Activated CD8-positive, alpha-beta memory T cell treated with anti-CD3 and anti-CD28 coated beads, Interleukin-2, amount 10 ng/mL, durations not matched to agents 7 days and 5 days (primary cell): ENCODE measurements around the gene TRIM61. TPM values are rescaled to one million over a fixed set of nuclear protein-coding genes. Genes with fewer than 3 reads are reported as not detected.
A peak's percentile ranks its signal among the peaks of the same experiment; 100 is the strongest.
"Not testable (repeated sequence)": the region's sequence is repeated elsewhere in the genome, so short reads cannot be mapped to it uniquely, and the experiment has no call there.

Source experiments
- ATAC-seq: fragments of 150-1000 bp; cut with Tn5 transposase; one replicate; pipeline ENCODE4 v1.10.0; 2021; ENCODE audit warnings: moderate library complexity
- CTCF ChIA-PET: fragments of 350-600 bp; sonication (Branson Sonifier 250); formaldehyde crosslinking; loops from one replicate; lab custom pipeline; 2021; ENCODE audit warnings: antibody characterized with exemption; lab: Charles Lee
- DNase-seq: peaks from one replicate; pipeline ENCODE4 v3.0.0-alpha.2; 2020
- H3K27ac Mint-ChIP-seq: one replicate; pipeline ENCODE4 v1.8.0; 2021; ENCODE audit warnings: mild to moderate bottlenecking, mixed read lengths
- H3K27me3 Mint-ChIP-seq: one replicate; pipeline ENCODE4 v1.8.0; 2021; ENCODE audit warnings: mixed read lengths
- H3K36me3 Mint-ChIP-seq: one replicate; pipeline ENCODE4 v1.8.0; 2021; ENCODE audit warnings: mild to moderate bottlenecking, mixed read lengths
- H3K4me1 Mint-ChIP-seq: one replicate; pipeline ENCODE4 v1.8.0; 2021; ENCODE audit warnings: mixed read lengths
- H3K4me3 Mint-ChIP-seq: one replicate; pipeline ENCODE4 v1.8.0; 2021; ENCODE audit warnings: mild to moderate bottlenecking, moderate library complexity, mixed read lengths
- H3K9me3 Mint-ChIP-seq: one replicate; pipeline ENCODE4 v1.8.0; 2022; ENCODE audit warnings: low read depth, mixed read lengths
- total RNA-seq, 2 experiments: library from RNA; stranded (reverse); gene quantifications; one replicate each; pipeline ENCODE4 v1.2.3, GENCODE V29; 2021

TRIM61 gene
- total RNA-seq: 1 to 10 TPM; 1.7 to 2.2 TPM

- CTCF ChIA-PET: interaction anchor here (0.9 to 1.6 kb wide), 4 partner anchors 20 to 246 kb away, joined by 3 to 5 read pairs (median 4); partner anchors contain the start of gene TMEM192
- H3K9me3 Mint-ChIP-seq: no peaks in the 10 kb centered on the region
- H3K4me1 Mint-ChIP-seq: peaks cover 10% of the 10 kb centered on the region
- peak within 1 kb of the TSS; percentile 78 for H3K27ac Mint-ChIP-seq
- DNase-seq (peak; percentile 86), ATAC-seq (peak; percentile 98)
- H3K4me3 Mint-ChIP-seq: peak within 1 kb of the TSS; percentile 79
- H3K27me3 Mint-ChIP-seq: no peaks in the 10 kb centered on the region
- peaks cover 2% of the 10 kb centered on the region for H3K36me3 Mint-ChIP-seq
These were observed at the start of gene TRIM61 for GRCh38 chr4:164977243-164978164. TRIM61 (minus strand) TSS chr4:164977657; CDS start chr4:164970002, 7,655 bp downstream.

- H3K4me1 Mint-ChIP-seq, DNase-seq, H3K9me3 Mint-ChIP-seq, CTCF ChIA-PET, H3K27ac Mint-ChIP-seq, ATAC-seq, H3K36me3 Mint-ChIP-seq, H3K4me3 Mint-ChIP-seq: not testable (repeated sequence)
- H3K27me3 Mint-ChIP-seq: peaks cover 14% of the 10 kb centered on the region
These were observed 48.3 kb upstream of the TRIM61 start for GRCh38 chr4:165025782-165026181.

GRCh38 chr4:165019995-165020394 lies 42.5 kb upstream of the TRIM61 start:
- H3K9me3 Mint-ChIP-seq, H3K27ac Mint-ChIP-seq, CTCF ChIA-PET: not testable (repeated sequence)

GRCh38 chr4:165016971-165017370 lies 39.5 kb upstream of the TRIM61 start:
- CTCF ChIA-PET: interaction anchor here (0.8 kb wide), 1 partner anchor 9 kb away, joined by 3 read pairs; no protein-coding TSS in a partner anchor
- Mint-ChIP-seq H3K27ac (no peak overlapping the region), H3K4me1 (peaks cover 3% of the 10 kb centered on the region), H3K4me3 (no peak overlapping the region), H3K9me3 (no peaks in the 10 kb centered on the region), H3K36me3 (no peaks in the 10 kb centered on the region), H3K27me3 (peaks cover 29% of the 10 kb centered on the region)
- ATAC-seq (no peak), DNase-seq (no peak)

More at GRCh38 chr4:165019995-165020394, 42.5 kb upstream of the TRIM61 start:
- H3K36me3 Mint-ChIP-seq, H3K4me3 Mint-ChIP-seq, H3K4me1 Mint-ChIP-seq, ATAC-seq, DNase-seq: not testable (repeated sequence)
- H3K27me3 Mint-ChIP-seq: peaks cover 16% of the 10 kb centered on the region

- ATAC-seq: no peak
- H3K27me3 Mint-ChIP-seq: peaks cover 58% of the 10 kb centered on the region
- peaks cover 17% of the 10 kb centered on the region for H3K4me1 Mint-ChIP-seq
- DNase-seq: no peak
- no peaks in the 10 kb centered on the region for H3K36me3 Mint-ChIP-seq
- no peaks in the 10 kb centered on the region for H3K9me3 Mint-ChIP-seq
- H3K27ac Mint-ChIP-seq: no peak overlapping the region
- no peak overlapping the region for H3K4me3 Mint-ChIP-seq
- CTCF ChIA-PET: no interaction called here
These were observed 36.2 kb upstream of the TRIM61 start for GRCh38 chr4:165013691-165014090.

GRCh38 chr4:165011403-165011802 lies 33.9 kb upstream of the TRIM61 start:
- DNase-seq: no peak
- ATAC-seq: no peak
- Mint-ChIP-seq H3K27me3 (peaks cover 65% of the 10 kb centered on the region), H3K9me3 (no peaks in the 10 kb centered on the region), H3K4me1 (peaks cover 14% of the 10 kb centered on the region), H3K27ac (no peak overlapping the region), H3K4me3 (no peak overlapping the region), H3K36me3 (no peaks in the 10 kb centered on the region)
- CTCF ChIA-PET: no interaction called here

- CTCF ChIA-PET: no interaction called here
- peaks cover 66% of the 10 kb centered on the region for H3K27me3 Mint-ChIP-seq
- H3K4me1 Mint-ChIP-seq: peaks cover 14% of the 10 kb centered on the region
These were observed 33.5 kb upstream of the TRIM61 start for GRCh38 chr4:165010991-165011390.

GRCh38 chr4:165010487-165010886 lies 33.0 kb upstream of the TRIM61 start:
- ATAC-seq (no peak), DNase-seq (no peak)
- H3K36me3 Mint-ChIP-seq: no peaks in the 10 kb centered on the region
- CTCF ChIA-PET: no interaction called here
- H3K4me1 Mint-ChIP-seq: peaks cover 14% of the 10 kb centered on the region
- H3K27me3 Mint-ChIP-seq: peaks cover 68% of the 10 kb centered on the region
- H3K9me3 Mint-ChIP-seq: no peaks in the 10 kb centered on the region
- H3K27ac Mint-ChIP-seq: no peak overlapping the region
- no peak overlapping the region for H3K4me3 Mint-ChIP-seq

More at GRCh38 chr4:165010991-165011390, 33.5 kb upstream of the TRIM61 start:
- no peak overlapping the region for H3K4me3 Mint-ChIP-seq
- no peaks in the 10 kb centered on the region for H3K36me3 Mint-ChIP-seq
- no peak overlapping the region for H3K27ac Mint-ChIP-seq
- ATAC-seq: no peak
- no peak for DNase-seq
- no peaks in the 10 kb centered on the region for H3K9me3 Mint-ChIP-seq

GRCh38 chr4:165009493-165010227 lies 32.2 kb upstream of the TRIM61 start:
- H3K4me1 Mint-ChIP-seq: peaks cover 14% of the 10 kb centered on the region
- H3K27ac Mint-ChIP-seq: peak overlapping the region; percentile 35
- H3K36me3 Mint-ChIP-seq: no peaks in the 10 kb centered on the region
- ATAC-seq (peak; percentile 93), DNase-seq (peak; percentile 80)
- H3K4me3 Mint-ChIP-seq: no peak overlapping the region
- CTCF ChIA-PET: no interaction called here
- H3K27me3 Mint-ChIP-seq: peaks cover 75% of the 10 kb centered on the region
- no peaks in the 10 kb centered on the region for H3K9me3 Mint-ChIP-seq

- Mint-ChIP-seq H3K36me3 (no peaks in the 10 kb centered on the region), H3K27ac (no peak overlapping the region), H3K4me3 (no peak overlapping the region), H3K9me3 (no peaks in the 10 kb centered on the region), H3K4me1 (peaks cover 14% of the 10 kb centered on the region), H3K27me3 (peaks cover 68% of the 10 kb centered on the region)
- CTCF ChIA-PET: no interaction called here
- no peak for ATAC-seq
- DNase-seq: no peak
These were observed 29.4 kb upstream of the TRIM61 start for GRCh38 chr4:165006886-165007285.

- DNase-seq: no peak
- H3K9me3 Mint-ChIP-seq: no peaks in the 10 kb centered on the region
- H3K27ac Mint-ChIP-seq: no peak overlapping the region
- CTCF ChIA-PET: no interaction called here
- H3K36me3 Mint-ChIP-seq: no peaks in the 10 kb centered on the region
- H3K27me3 Mint-ChIP-seq: peaks cover 68% of the 10 kb centered on the region
- ATAC-seq: no peak
- peaks cover 14% of the 10 kb centered on the region for H3K4me1 Mint-ChIP-seq
- H3K4me3 Mint-ChIP-seq: no peak overlapping the region
These were observed 29.0 kb upstream of the TRIM61 start for GRCh38 chr4:165006456-165006855.

- no peak for ATAC-seq
- Mint-ChIP-seq H3K27ac (no peak overlapping the region), H3K4me3 (no peak overlapping the region), H3K9me3 (no peaks in the 10 kb centered on the region), H3K36me3 (no peaks in the 10 kb centered on the region), H3K4me1 (peaks cover 14% of the 10 kb centered on the region), H3K27me3 (peaks cover 61% of the 10 kb centered on the region)
- no peak for DNase-seq
- CTCF ChIA-PET: no interaction called here
These were observed 28.0 kb upstream of the TRIM61 start for GRCh38 chr4:165005352-165005925.

GRCh38 chr4:165001957-165002356 lies 24.5 kb upstream of the TRIM61 start:
- DNase-seq, H3K4me3 Mint-ChIP-seq, CTCF ChIA-PET, H3K27ac Mint-ChIP-seq, H3K36me3 Mint-ChIP-seq, H3K4me1 Mint-ChIP-seq, H3K9me3 Mint-ChIP-seq, ATAC-seq: not testable (repeated sequence)
- peaks cover 49% of the 10 kb centered on the region for H3K27me3 Mint-ChIP-seq
